ENCODE data around the gene TNNC1. TPM values are rescaled to one million over a fixed set of nuclear protein-coding genes. Genes with fewer than 3 reads are reported as not detected.

The TNNC1 gene
- total RNA-seq, 1 experiment from 2014 or later = 7.2 TPM

- H3K36me3 ChIP-seq (replicated peaks; ENCODE audit: control insufficient read depth, insufficient read depth, low read length) = peaks cover 22% of the 10 kb centered on the region
- H3K27me3 ChIP-seq (ENCODE audit: control insufficient read depth, insufficient read depth, low read length) = no peaks in the 10 kb centered on the region
- peak; percentile 99 for DNase-seq
- peak within 1 kb of the TSS; percentile 83 for H3K4me3 ChIP-seq (ENCODE audit: insufficient read depth, low read depth, low read length)
Observed at GRCh38 chr3:52455283-52456168, 1.7 kb upstream of the TNNC1 start, which contains the start of gene NISCH. Gene NISCH (plus strand): TSS chr3:52455604. CDS start chr3:52455642, 38 bp downstream.

- no peak for DNase-seq
- peaks cover 19% of the 10 kb centered on the region for H3K36me3 ChIP-seq (replicated peaks; ENCODE audit: control insufficient read depth, insufficient read depth, low read length)
- peak overlapping the region; percentile 39 for H3K4me3 ChIP-seq (ENCODE audit: insufficient read depth, low read depth, low read length)
- no peaks in the 10 kb centered on the region for H3K27me3 ChIP-seq (ENCODE audit: control insufficient read depth, insufficient read depth, low read length)
Observed at GRCh38 chr3:52454938-52455282, 1.1 kb upstream of the TNNC1 start.

GRCh38 chr3:52454250-52454937, 553 bp upstream of the TNNC1 start:
- DNase-seq = peak; percentile 64
- no peak overlapping the region for H3K4me3 ChIP-seq (ENCODE audit: insufficient read depth, low read depth, low read length)

GRCh38 chr3:52452570-52453221, 1.1 kb downstream of the TNNC1 start:
- peaks cover 4% of the 10 kb centered on the region; the same call in 1 of the 2 replicates for H3K36me3 ChIP-seq (replicated peaks; ENCODE audit: control insufficient read depth, insufficient read depth, low read length)
- H3K4me3 ChIP-seq (ENCODE audit: insufficient read depth, low read depth, low read length) = no peak overlapping the region
- DNase-seq = no peak
- H3K27me3 ChIP-seq (ENCODE audit: control insufficient read depth, insufficient read depth, low read length) = no peaks in the 10 kb centered on the region

More at GRCh38 chr3:52454250-52454937, 553 bp upstream of the TNNC1 start:
- Histone ChIP-seq H3K27me3 (ENCODE audit: control insufficient read depth, insufficient read depth, low read length) (no peaks in the 10 kb centered on the region), H3K36me3 (replicated peaks; ENCODE audit: control insufficient read depth, insufficient read depth, low read length) (peaks cover 19% of the 10 kb centered on the region)

GRCh38 chr3:52452126-52452525, 1.7 kb downstream of the TNNC1 start:
- Histone ChIP-seq H3K27me3 (ENCODE audit: control insufficient read depth, insufficient read depth, low read length) (no peaks in the 10 kb centered on the region), H3K4me3 (ENCODE audit: insufficient read depth, low read depth, low read length) (no peak overlapping the region), H3K36me3 (replicated peaks; ENCODE audit: control insufficient read depth, insufficient read depth, low read length) (no peaks in the 10 kb centered on the region)
- no peak for DNase-seq

GRCh38 chr3:52451237-52452083, 2.4 kb downstream of the TNNC1 start:
- Histone ChIP-seq H3K4me3 (ENCODE audit: insufficient read depth, low read depth, low read length) (no peak overlapping the region), H3K36me3 (replicated peaks; ENCODE audit: control insufficient read depth, insufficient read depth, low read length) (no peaks in the 10 kb centered on the region), H3K27me3 (ENCODE audit: control insufficient read depth, insufficient read depth, low read length) (0 out of 2 replicates have a peak, but pooled peaks cover 2% of the 10 kb centered on the region)
- peak; percentile 80 for DNase-seq

- Histone ChIP-seq H3K27me3 (ENCODE audit: control insufficient read depth, insufficient read depth, low read length) (0 out of 2 replicates have a peak, but pooled peaks cover 3% of the 10 kb centered on the region), H3K36me3 (replicated peaks; ENCODE audit: control insufficient read depth, insufficient read depth, low read length) (no peaks in the 10 kb centered on the region), H3K4me3 (ENCODE audit: insufficient read depth, low read depth, low read length) (no peak overlapping the region)
- DNase-seq = no peak
Observed at GRCh38 chr3:52450489-52451236, 3.2 kb downstream of the TNNC1 start.

- H3K27me3 ChIP-seq (ENCODE audit: control insufficient read depth, insufficient read depth, low read length) = 0 out of 2 replicates have a peak, but pooled peaks cover 3% of the 10 kb centered on the region
- no peak overlapping the region for H3K4me3 ChIP-seq (ENCODE audit: insufficient read depth, low read depth, low read length)
- DNase-seq = no peak
- no peaks in the 10 kb centered on the region for H3K36me3 ChIP-seq (replicated peaks; ENCODE audit: control insufficient read depth, insufficient read depth, low read length)
Observed at GRCh38 chr3:52447512-52448355, 6.1 kb downstream of the TNNC1 start.

- H3K4me3 ChIP-seq (ENCODE audit: insufficient read depth, low read depth, low read length) = no peak overlapping the region
- no peaks in the 10 kb centered on the region for H3K36me3 ChIP-seq (replicated peaks; ENCODE audit: control insufficient read depth, insufficient read depth, low read length)
- 0 out of 2 replicates have a peak, but pooled peaks cover 3% of the 10 kb centered on the region for H3K27me3 ChIP-seq (ENCODE audit: control insufficient read depth, insufficient read depth, low read length)
- peak; percentile 93 for DNase-seq
Observed at GRCh38 chr3:52446631-52447511, 7.0 kb downstream of the TNNC1 start.

- no peak for DNase-seq
- H3K27me3 ChIP-seq (ENCODE audit: control insufficient read depth, insufficient read depth, low read length) = 0 out of 2 replicates have a peak, but pooled peaks cover 3% of the 10 kb centered on the region
- no peak overlapping the region for H3K4me3 ChIP-seq (ENCODE audit: insufficient read depth, low read depth, low read length)
Observed at GRCh38 chr3:52446042-52446441, 7.8 kb downstream of the TNNC1 start.

GRCh38 chr3:52444860-52445793, 8.7 kb downstream of the TNNC1 start, which contains the start of gene SEMA3G:
Gene SEMA3G (minus strand): TSS chr3:52445103. CDS start chr3:52445027, 76 bp downstream.
- peak; percentile 95 for DNase-seq
- H3K27me3 ChIP-seq (ENCODE audit: control insufficient read depth, insufficient read depth, low read length) = 0 out of 2 replicates have a peak, but pooled peaks cover 3% of the 10 kb centered on the region
- H3K36me3 ChIP-seq (replicated peaks; ENCODE audit: control insufficient read depth, insufficient read depth, low read length) = no peaks in the 10 kb centered on the region
- H3K4me3 ChIP-seq (ENCODE audit: insufficient read depth, low read depth, low read length) = no peak within 1 kb of the TSS

More at GRCh38 chr3:52446042-52446441, 7.8 kb downstream of the TNNC1 start:
- H3K36me3 ChIP-seq (replicated peaks; ENCODE audit: control insufficient read depth, insufficient read depth, low read length) = no peaks in the 10 kb centered on the region

All from H7 (cell line).